GM06990 (cell line): ENCODE results near the gene SNAPC2.

Experiments used
- DNase-seq: peaks from one replicate; pipeline ENCODE4 v3.0.0-alpha.2; 2011; ENCODE audit not compliant: insufficient read length; ENCODE audit errors: extremely low read depth
- H3K27me3 ChIP-seq: replicated peaks from 2 replicates; pipeline ENCODE4 v1.6.0; 2011; ENCODE audit warnings: low read length; ENCODE audit not compliant: control insufficient read depth, insufficient read depth
- H3K36me3 ChIP-seq: 2 replicates; pipeline ENCODE4 v1.5.1; 2011; ENCODE audit warnings: low read length; ENCODE audit not compliant: control insufficient read depth, insufficient read depth
- H3K4me3 ChIP-seq: replicated peaks from 2 replicates; pipeline ENCODE4 v1.5.1; 2011; ENCODE audit warnings: low read depth, mild to moderate bottlenecking, control low read depth, low read length
- TF ChIP-seq, protein P1 (sequence below): IDR thresholded peaks from 2 replicates; pipeline ENCODE4 v1.5.1; 2011; ENCODE audit warnings: low read length, control low read depth, mild to moderate bottlenecking, inconsistent platforms; ENCODE audit not compliant: insufficient read depth, poor library complexity, severe bottlenecking

SNAPC2 gene

DNA sequence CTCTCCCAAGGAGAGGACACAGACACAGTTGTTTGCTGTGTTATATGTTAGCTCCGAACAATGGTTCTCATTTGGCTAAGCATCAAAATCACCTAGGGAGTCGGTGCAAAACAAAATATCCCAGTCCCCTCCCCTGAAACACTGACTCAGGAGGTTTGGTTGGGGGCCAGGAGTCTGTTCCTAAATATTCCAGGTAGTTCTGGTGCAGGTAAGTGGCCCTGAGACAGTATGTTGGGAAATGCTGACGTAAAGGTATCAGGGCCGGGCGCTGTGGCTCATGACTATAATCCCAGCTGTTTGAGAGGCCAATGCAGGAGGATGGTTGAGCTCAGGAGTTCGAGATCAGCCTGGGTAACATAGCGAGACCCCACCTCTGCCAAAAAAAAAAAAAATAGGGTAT is 18.8 kb upstream of the SNAPC2 start:
- DNase-seq: no peak
- no peaks in the 10 kb centered on the region for H3K27me3 ChIP-seq
- H3K36me3 ChIP-seq: peaks cover 2% of the 10 kb centered on the region; the same call in 1 of the 2 replicates
- TF ChIP-seq, protein P1, sequence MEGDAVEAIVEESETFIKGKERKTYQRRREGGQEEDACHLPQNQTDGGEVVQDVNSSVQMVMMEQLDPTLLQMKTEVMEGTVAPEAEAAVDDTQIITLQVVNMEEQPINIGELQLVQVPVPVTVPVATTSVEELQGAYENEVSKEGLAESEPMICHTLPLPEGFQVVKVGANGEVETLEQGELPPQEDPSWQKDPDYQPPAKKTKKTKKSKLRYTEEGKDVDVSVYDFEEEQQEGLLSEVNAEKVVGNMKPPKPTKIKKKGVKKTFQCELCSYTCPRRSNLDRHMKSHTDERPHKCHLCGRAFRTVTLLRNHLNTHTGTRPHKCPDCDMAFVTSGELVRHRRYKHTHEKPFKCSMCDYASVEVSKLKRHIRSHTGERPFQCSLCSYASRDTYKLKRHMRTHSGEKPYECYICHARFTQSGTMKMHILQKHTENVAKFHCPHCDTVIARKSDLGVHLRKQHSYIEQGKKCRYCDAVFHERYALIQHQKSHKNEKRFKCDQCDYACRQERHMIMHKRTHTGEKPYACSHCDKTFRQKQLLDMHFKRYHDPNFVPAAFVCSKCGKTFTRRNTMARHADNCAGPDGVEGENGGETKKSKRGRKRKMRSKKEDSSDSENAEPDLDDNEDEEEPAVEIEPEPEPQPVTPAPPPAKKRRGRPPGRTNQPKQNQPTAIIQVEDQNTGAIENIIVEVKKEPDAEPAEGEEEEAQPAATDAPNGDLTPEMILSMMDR: no peak
- no peak overlapping the region for H3K4me3 ChIP-seq

DNA sequence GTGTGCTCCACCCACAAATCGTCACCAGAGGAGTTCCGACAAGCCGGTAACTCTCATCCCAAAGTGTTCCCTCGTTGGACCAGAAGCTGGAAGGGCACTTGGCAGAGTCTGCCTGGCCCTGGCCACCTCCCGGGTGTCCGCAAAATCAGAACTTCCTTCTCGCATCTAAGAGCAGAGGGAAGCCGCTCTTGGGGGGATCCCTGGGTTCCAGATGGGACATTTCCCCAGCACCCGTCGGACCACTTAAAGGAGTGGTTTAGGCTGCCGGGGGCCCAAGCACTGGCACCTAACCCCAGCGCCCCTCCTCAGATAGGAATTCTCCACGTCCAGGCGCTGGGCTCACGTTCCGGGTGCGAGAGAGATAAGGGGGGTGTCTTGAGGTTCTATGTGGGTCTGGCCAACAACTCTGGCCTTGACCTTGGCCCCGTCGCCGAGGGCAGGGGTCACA is 17.3 kb upstream of the SNAPC2 start:
- no peak for DNase-seq
- TF ChIP-seq, protein P1: no peak
- Histone ChIP-seq H3K27me3 (no peaks in the 10 kb centered on the region), H3K4me3 (peak overlapping the region; percentile 68), H3K36me3 (peaks cover 2% of the 10 kb centered on the region; the same call in 1 of the 2 replicates)

DNA sequence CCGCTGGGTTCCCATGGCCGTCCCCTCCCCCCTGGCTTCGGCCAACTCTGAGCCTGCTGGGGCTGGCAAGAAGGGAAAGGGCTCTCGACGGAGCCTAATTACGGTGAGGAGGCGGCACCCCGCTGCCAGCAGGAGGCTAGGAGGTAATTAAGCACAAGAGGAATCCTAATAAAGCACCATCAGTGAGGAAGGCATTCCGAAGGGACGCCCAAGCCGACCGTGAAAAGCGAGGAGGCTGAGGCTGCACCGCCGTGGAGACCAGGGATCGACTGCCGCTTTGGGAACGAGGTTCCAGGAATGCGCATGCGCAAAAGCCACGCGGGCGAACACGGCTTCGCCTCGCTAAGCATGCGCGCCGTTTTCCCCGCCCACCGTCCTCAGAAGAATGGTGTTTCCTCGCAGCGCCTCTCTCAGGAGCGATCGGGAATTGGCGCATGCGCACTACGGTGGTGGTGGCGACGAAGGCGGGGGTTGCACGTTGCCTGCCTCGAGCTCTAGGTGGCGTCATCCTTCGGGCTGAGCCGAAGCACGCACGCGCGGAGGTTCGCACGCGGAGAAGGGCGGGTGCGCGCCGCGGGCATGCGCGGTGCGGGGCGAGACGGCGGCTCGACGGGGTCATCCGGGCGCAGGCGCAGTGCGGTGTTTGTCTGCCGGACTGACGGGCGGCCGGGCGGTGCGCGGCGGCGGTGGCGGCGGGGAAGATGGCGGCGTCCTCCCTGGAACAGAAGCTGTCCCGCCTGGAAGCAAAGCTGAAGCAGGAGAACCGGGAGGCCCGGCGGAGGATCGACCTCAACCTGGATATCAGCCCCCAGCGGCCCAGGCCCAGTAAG is 16.7 kb upstream of the SNAPC2 start, which contains the start of gene MAP2K7:
Gene MAP2K7 (plus strand): TSS at position 634 of the 830 bp plus-strand sequence. CDS start 68 bp downstream, at position 702.
- peak; percentile 100 for DNase-seq
- Histone ChIP-seq H3K27me3 (no peaks in the 10 kb centered on the region), H3K36me3 (peaks cover 2% of the 10 kb centered on the region; the same call in 1 of the 2 replicates), H3K4me3 (peak within 1 kb of the TSS; percentile 88)
- TF ChIP-seq, protein P1: peak; percentile 86

DNA sequence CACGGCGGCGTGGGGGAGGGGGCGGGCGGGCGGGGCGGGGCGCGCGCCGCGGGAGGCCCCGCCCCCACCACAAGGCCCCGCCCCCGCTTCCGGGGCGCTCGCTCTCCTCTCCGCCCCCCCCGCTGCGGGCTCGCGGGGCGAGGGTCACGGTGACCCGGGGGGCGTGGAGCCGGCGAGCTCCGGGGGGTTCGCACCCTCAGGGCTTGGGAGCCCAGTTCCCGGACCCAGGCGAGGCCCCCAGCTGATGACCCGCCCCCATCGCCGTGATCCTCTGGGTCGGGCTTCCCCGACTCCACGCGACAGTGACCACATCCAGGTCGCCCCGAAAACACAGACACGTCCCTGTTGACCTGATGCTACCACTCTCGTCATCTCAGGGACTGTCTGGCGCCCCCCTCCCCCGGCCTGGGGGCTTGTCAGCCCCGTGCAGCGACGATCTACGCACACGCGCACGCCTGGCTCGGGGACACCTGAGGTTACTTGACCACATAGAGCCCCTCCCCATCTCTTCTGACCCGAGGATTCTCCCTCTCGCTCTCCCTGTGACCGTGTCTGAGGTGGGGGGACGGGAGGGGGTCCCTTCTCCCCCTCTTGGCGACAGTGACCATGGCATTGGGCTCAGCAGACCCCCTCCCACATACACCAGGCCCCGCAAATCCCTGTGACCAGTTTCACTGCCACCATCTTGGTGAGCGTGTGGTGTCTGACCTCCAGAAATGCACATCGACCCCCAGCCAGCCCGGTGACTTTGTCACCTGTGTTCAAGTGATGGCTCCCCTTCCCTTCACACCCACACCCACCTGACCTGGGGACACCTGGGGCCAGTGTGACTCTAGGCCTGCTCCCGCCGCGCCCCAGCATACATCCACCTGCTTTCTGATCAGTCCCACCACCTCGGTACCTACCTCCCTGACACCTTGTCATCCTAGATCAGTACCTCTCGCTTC is 15.8 kb upstream of the SNAPC2 start:
- DNase-seq: peak; percentile 69
- Histone ChIP-seq H3K27me3 (no peaks in the 10 kb centered on the region), H3K36me3 (peaks cover 3% of the 10 kb centered on the region), H3K4me3 (peak overlapping the region; percentile 88)
- TF ChIP-seq, protein P1: no peak

DNA sequence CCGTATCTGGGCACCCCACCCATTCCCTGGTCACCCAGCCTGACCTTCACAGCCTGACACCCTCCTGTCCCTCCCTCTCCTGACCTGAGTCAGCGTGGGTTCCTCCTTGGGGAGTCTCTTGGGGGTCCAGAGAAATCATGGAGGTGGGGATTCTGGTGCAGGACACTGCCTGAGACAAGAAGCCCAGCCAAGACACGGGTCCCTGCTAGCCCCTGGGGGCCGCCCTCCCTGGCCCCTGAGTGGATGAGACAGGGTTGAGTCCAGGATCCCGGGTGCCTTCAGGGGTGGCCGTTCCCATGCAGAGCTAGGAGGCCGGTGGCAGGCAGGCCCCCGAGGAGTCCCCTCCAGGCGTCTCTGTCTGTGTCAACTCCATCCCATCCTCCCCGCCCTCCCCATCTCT is 14.9 kb upstream of the SNAPC2 start:
- no peak for DNase-seq
- TF ChIP-seq, protein P1: no peak
- peaks cover 3% of the 10 kb centered on the region for H3K36me3 ChIP-seq
- peak overlapping the region; percentile 88 for H3K4me3 ChIP-seq
- no peaks in the 10 kb centered on the region for H3K27me3 ChIP-seq
